Measurements from ENCODE around the gene SLC35D1.
"Not testable (repeated sequence)": the region's sequence is repeated elsewhere in the genome, so short reads cannot be mapped to it uniquely, and the experiment has no call there.

Gene SLC35D1

GRCh38 chr1:67053785-67054772, at the start of gene SLC35D1:
SLC35D1 (minus strand) TSS chr1:67054148; CDS start chr1:67054013, 135 bp downstream.
- peak within 1 kb of the TSS; percentile 78 for H3K27ac ChIP-seq
- no peak for DNase-seq (ENCODE audit: low read depth, low spot score)

- H3K27ac ChIP-seq: no peak overlapping the region
- no peak for DNase-seq (ENCODE audit: low read depth, low spot score)
Measured at GRCh38 chr1:67103548-67103947, 49.6 kb upstream of the SLC35D1 start.

GRCh38 chr1:67100833-67101232, 46.9 kb upstream of the SLC35D1 start:
- DNase-seq (ENCODE audit: low read depth, low spot score): no peak
- no peak overlapping the region for H3K27ac ChIP-seq

- no peak for DNase-seq (ENCODE audit: low read depth, low spot score)
- no peak overlapping the region for H3K27ac ChIP-seq
Measured at GRCh38 chr1:67097305-67097704, 43.4 kb upstream of the SLC35D1 start.

DNA sequence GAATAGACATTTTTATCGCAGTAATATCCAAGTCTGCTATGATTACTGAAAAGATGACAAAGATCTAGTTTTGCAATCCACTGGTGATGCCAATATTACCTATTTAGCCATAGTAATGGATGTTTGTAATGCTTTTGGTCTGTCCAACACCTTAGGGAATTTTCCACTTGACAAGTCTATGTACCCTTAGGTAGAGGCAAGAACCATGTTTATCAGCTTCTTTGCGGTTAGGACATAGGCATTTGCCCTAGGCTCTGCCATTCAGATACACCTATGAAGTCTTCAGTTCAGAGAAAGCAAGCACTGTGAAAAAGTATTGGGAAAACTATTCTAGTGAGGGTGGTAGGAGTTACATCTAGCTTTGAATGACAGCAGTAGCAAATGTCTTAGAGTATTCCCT, 40.2 kb upstream of the SLC35D1 start:
- H3K27ac ChIP-seq: no peak overlapping the region
- DNase-seq (ENCODE audit: low read depth, low spot score): no peak

- no peak overlapping the region for H3K27ac ChIP-seq
- DNase-seq (ENCODE audit: low read depth, low spot score): no peak
Measured at GRCh38 chr1:67089685-67090208, 35.8 kb upstream of the SLC35D1 start.

GRCh38 chr1:67088440-67088839, 34.5 kb upstream of the SLC35D1 start:
- DNase-seq (ENCODE audit: low read depth, low spot score): no peak
- no peak overlapping the region for H3K27ac ChIP-seq

- no peak for DNase-seq (ENCODE audit: low read depth, low spot score)
Measured at GRCh38 chr1:67085326-67085725, 31.4 kb upstream of the SLC35D1 start.

DNA sequence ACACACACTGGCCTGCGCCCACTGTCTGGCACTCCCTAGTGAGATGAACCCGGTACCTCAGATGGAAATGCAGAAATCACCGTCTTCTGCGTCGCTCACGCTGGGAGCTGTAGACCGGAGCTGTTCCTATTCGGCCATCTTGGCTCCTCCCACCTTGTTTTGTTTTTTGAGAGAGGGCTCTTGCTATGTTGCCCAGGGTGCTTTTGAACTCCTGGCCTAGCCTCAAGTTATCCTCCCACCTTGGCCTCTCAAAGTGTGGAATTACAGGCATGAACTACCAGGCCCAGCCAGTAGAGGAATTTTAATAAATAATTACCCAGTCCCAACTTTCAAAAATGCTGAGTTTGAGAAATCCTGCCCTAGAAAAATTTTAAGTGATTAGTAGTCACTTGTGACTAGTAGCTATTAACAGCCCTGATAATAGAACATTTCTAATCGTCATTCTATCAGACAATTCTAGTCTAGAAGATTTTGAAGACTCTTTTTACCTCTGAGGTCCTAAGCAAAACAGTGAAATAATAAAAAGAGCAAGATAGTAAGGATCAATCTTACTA, 30.9 kb upstream of the SLC35D1 start:
- no peak for DNase-seq (ENCODE audit: low read depth, low spot score)
- peak overlapping the region; percentile 20 for H3K27ac ChIP-seq

More at GRCh38 chr1:67085326-67085725, 31.4 kb upstream of the SLC35D1 start:
- no peak overlapping the region for H3K27ac ChIP-seq

- DNase-seq (ENCODE audit: low read depth, low spot score): no peak
- H3K27ac ChIP-seq: no peak overlapping the region
Measured at GRCh38 chr1:67078291-67078690, 24.3 kb upstream of the SLC35D1 start.

DNA sequence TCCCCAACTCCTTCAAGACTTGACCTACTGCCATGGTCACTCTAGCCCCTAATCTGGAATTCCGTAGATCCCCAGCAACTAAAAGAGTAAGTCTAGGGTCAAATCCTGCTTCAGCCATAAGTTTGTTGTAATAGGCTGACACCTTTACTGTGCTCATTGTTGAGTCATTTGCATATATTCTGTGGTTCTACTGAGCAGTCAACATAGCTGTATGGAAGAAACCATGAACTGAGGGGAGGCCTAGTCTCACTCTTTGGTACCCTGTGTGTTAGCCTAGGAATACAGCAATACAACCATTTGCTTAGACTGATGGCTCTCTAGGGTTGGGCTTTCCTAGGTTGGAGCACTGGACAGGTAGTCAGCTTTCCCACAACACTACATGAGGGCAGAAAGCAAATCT, 23.6 kb upstream of the SLC35D1 start:
- DNase-seq (ENCODE audit: low read depth, low spot score): no peak
- H3K27ac ChIP-seq: no peak overlapping the region

DNA sequence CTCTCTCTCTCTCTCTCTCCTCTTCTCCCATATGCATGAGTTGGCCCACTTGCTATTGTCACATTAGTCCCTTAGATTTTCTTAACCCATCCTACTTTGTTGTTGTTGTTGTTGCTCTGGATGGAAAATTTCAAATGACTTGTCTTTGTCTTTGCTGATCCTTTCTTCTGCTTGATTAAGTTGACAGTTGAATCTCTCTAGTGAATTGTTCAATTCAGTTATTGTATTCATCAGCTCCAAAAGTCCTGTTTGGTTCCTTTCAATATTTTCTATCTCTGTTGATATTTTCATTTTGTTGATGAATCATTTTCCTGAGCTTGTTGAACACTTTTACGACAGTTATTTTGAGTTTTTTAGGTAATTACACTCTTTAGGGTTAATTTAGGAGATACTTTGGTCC, 18.8 kb upstream of the SLC35D1 start:
- no peak for DNase-seq (ENCODE audit: low read depth, low spot score)

DNA sequence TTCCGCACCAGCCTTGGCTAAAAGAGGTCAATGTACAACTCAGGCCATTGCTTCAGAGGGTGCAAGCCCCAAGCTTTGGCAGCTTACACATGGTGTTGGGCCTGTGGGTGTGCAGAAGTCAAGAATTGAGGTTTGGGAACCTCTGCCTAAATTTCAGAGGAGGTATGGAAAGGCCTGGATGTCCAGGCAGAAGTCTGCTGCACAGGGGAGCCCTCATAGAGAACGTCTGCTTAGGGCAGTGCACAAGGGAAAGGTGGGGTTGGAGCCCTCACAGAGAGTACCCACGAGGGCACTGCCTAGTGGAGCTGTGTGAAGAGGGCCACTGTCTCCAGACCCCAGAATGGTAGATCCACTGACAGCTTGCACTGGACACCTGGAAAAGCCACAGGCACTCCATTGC, 13.7 kb upstream of the SLC35D1 start:
- DNase-seq (ENCODE audit: low read depth, low spot score): not testable (repeated sequence)

More for the DNA sequence above, 18.8 kb upstream of the SLC35D1 start:
- H3K27ac ChIP-seq: no peak overlapping the region

DNA sequence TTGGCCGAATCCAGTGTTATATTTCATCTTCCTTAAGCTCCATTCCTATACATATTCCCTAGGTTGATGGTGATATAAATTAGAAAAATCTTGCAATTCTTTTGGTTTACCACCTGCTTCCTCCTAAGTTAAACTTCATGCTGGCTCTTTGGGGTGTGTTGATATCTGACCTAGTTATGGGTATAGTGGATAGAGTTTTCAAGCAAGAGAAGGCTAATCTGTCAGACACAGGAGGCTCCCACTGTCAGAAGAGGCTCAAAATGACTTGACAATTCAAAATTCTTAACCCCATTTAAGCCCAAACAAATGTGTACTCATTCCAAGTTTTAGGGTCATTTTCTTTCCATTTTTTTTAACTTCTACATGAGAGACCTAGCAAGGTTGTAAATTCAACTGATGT, 8.5 kb upstream of the SLC35D1 start:
- no peak overlapping the region for H3K27ac ChIP-seq
- DNase-seq (ENCODE audit: low read depth, low spot score): no peak

More for the DNA sequence above, 13.7 kb upstream of the SLC35D1 start:
- not testable (repeated sequence) for H3K27ac ChIP-seq

GRCh38 chr1:67061266-67061665, 7.3 kb upstream of the SLC35D1 start:
- H3K27ac ChIP-seq: no peak overlapping the region
- no peak for DNase-seq (ENCODE audit: low read depth, low spot score)

- peak; percentile 90 for DNase-seq (ENCODE audit: low read depth, low spot score)
- H3K27ac ChIP-seq: peak overlapping the region; percentile 20
Measured at GRCh38 chr1:67060811-67061218, 6.9 kb upstream of the SLC35D1 start.

GRCh38 chr1:67059346-67059745, 5.4 kb upstream of the SLC35D1 start:
- no peak for DNase-seq (ENCODE audit: low read depth, low spot score)
- peak overlapping the region; percentile 19 for H3K27ac ChIP-seq

- peak overlapping the region; percentile 19 for H3K27ac ChIP-seq
- DNase-seq (ENCODE audit: low read depth, low spot score): no peak
Measured at GRCh38 chr1:67058761-67059160, 4.8 kb upstream of the SLC35D1 start.

DNA sequence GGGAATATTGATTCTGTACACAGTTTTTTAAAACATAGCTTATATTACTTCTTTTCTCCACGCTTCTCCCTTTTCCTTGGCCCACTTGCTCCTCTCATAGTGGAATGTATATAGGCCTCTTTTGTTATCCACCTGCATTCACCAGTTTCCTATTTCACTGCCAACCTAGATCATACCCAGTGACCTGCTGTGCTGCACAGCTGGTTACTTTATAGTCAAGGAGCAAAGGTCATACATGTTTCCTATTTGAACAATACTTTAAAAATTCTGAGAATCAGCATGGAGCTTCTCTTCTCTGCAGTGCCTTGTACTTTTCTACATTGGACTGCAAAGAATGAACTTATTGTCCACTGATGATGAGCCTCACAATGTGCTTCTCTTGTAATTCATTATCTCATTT, 4.3 kb upstream of the SLC35D1 start:
- H3K27ac ChIP-seq: no peak overlapping the region
- no peak for DNase-seq (ENCODE audit: low read depth, low spot score)

DNA sequence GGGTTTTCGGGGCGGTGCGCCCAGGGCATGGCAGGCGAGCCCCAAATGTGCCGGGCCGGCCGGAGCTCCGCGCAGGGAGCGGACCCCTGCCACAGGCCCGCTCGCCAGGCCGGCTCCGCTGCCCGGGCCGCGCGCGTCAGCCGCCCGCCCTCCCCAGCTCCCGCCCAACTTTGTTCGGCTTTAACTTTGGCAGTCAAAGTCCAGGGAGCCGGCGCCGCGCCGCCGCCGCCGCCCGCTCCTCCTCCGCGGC, 488 bp downstream of the SLC35D1 start:
- DNase-seq (ENCODE audit: low read depth, low spot score): no peak
- H3K27ac ChIP-seq: peak overlapping the region; percentile 78

- DNase-seq (ENCODE audit: low read depth, low spot score): peak; percentile 70
- peak overlapping the region; percentile 78 for H3K27ac ChIP-seq
Measured at GRCh38 chr1:67052741-67053534, 1.0 kb downstream of the SLC35D1 start.

Measured in epithelial cell of prostate (primary cell).